ENCODE results near the gene DOCK6. TPM values are rescaled to one million over a fixed set of nuclear protein-coding genes. Genes with fewer than 3 reads are reported as not detected.

The DOCK6 gene
- total RNA-seq, 4 donors from 2014 or later: 19.7 to 94.0 (median 33.3) TPM

- H3K4me1 ChIP-seq: peaks cover under 1 to 33% (median 7%) of the 10 kb centered on the region in 3 donors
- no peaks in the 10 kb centered on the region for H3K9me3 ChIP-seq
- no peak overlapping the region for H3K4me3 ChIP-seq
- no peak for DNase-seq
- H3K36me3 ChIP-seq: peaks cover 0 to 85% (median 6%) of the 10 kb centered on the region in 3 donors
- H3K27me3 ChIP-seq: no peaks in the 10 kb centered on the region
- intact Hi-C loops (cut with DNase I): no loop called here
- WGBS, 2 donors: 95 to 96% methylated on average over 2 of the region's 2 CpGs
- no peak for TF ChIP-seq POLR2A (IDR thresholded peaks at IDR 0.05)
- TF ChIP-seq CTCF (IDR thresholded peaks at IDR 0.05): no peak
- no peak overlapping the region for H3K27ac ChIP-seq
These were observed 13.5 kb downstream of the DOCK6 start for GRCh38 chr19:11248852-11249251.

- 75 to 79% methylated on average over 9 to 14 of the region's 14 CpGs for WGBS, 2 donors
- DNase-seq: no peak
- Histone ChIP-seq H3K9me3 (no peaks in the 10 kb centered on the region), H3K36me3 (peaks cover 0 to 87% (median 6%) of the 10 kb centered on the region in 3 donors), H3K4me3 (no peak overlapping the region), H3K4me1 (peaks cover 5 to 30% (median 12%) of the 10 kb centered on the region in 3 donors), H3K27ac (peak overlapping the region in 3 of 4 donors; percentile 59 to 65 (median 62)), H3K27me3 (no peaks in the 10 kb centered on the region)
- TF ChIP-seq CTCF (IDR thresholded peaks at IDR 0.05) (no peak), POLR2A (IDR thresholded peaks at IDR 0.05) (no peak)
- intact Hi-C loops (cut with DNase I): no loop called here
These were observed 14.4 kb downstream of the DOCK6 start for GRCh38 chr19:11247934-11248333.

GRCh38 chr19:11247391-11247790 lies 14.9 kb downstream of the DOCK6 start:
- H3K27me3 ChIP-seq: no peaks in the 10 kb centered on the region
- no peak overlapping the region for H3K4me3 ChIP-seq
- H3K36me3 ChIP-seq: peaks cover 0 to 87% (median 5%) of the 10 kb centered on the region in 3 donors
- TF ChIP-seq POLR2A (IDR thresholded peaks at IDR 0.05) (no peak), CTCF (IDR thresholded peaks at IDR 0.05) (no peak)
- 55 to 78% methylated on average over 4 to 7 of the region's 10 CpGs for WGBS, 2 donors
- peaks cover 5 to 27% (median 12%) of the 10 kb centered on the region in 3 donors for H3K4me1 ChIP-seq
- H3K27ac ChIP-seq: peak overlapping the region in 3 of 4 donors; percentile 59 to 65 (median 62)
- no peaks in the 10 kb centered on the region for H3K9me3 ChIP-seq
- DNase-seq: no peak
- intact Hi-C loops (cut with DNase I): no loop called here

GRCh38 chr19:11246941-11247340 lies 15.4 kb downstream of the DOCK6 start:
- H3K9me3 ChIP-seq: no peaks in the 10 kb centered on the region
- no peaks in the 10 kb centered on the region for H3K27me3 ChIP-seq
- intact Hi-C loops (cut with DNase I): no loop called here
- peaks cover 5 to 27% (median 12%) of the 10 kb centered on the region in 3 donors for H3K4me1 ChIP-seq
- no peak for DNase-seq
- peak overlapping the region in 2 of 4 donors; percentile 62 to 65 for H3K27ac ChIP-seq
- 89 to 90% methylated on average over 10 of the region's 11 CpGs for whole genome bisulfite sequencing, 2 donors
- TF ChIP-seq CTCF (IDR thresholded peaks at IDR 0.05) (no peak), POLR2A (IDR thresholded peaks at IDR 0.05) (no peak)
- H3K4me3 ChIP-seq: no peak overlapping the region
- peaks cover under 1 to 87% (median under 1%) of the 10 kb centered on the region in 3 donors for H3K36me3 ChIP-seq

DNA sequence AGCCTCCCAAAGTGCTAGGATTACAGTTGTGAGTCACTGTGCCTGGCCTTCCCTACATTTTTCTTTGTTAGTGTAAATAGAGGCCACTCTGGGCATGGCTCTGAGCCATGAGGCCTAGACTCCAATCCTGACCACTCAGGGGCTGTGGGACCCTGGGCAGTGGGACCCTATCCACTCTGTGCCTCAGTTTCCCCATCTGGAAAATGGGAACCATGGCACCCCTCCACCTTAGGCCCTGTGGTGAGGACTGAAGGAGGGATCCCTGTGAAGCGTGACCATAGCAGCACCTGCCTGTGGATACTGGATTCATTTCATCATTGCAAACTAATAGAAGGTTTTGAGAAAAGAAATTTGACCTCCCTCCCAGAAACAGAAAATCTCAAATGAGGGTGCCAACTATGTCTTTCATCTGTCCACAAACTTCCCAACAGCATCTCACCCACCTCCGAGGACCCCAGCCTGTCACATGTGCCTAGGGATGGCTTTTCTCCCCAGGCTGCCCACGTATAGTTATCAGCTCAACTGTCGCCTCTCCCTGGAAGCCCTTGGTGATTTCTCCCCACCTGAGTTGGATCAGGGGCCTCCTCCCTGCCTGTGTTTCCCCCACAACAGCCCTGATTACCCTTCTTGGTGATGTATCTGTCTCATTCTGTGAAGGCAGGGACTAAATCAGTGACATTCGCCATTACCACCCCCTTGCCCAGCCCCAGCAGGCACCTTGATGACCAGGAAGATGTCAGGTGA lies 17.3 kb downstream of the DOCK6 start:
- 89 to 100% methylated on average over 3 of the region's 5 CpGs for WGBS, 2 donors
- H3K4me1 ChIP-seq: peaks cover 5 to 27% (median 12%) of the 10 kb centered on the region in 3 donors
- no peak overlapping the region for H3K4me3 ChIP-seq
- TF ChIP-seq CTCF (IDR thresholded peaks at IDR 0.05) (no peak), POLR2A (IDR thresholded peaks at IDR 0.05) (no peak)
- no peaks in the 10 kb centered on the region for H3K27me3 ChIP-seq
- no peaks in the 10 kb centered on the region for H3K9me3 ChIP-seq
- no peak for DNase-seq
- no peak overlapping the region for H3K27ac ChIP-seq
- H3K36me3 ChIP-seq: peaks cover 0 to 87% (median 11%) of the 10 kb centered on the region in 3 donors
- intact Hi-C loops (cut with DNase I): no loop called here
